GM23248 (cell line): ENCODE results near the gene CASP5. TPM values are rescaled to one million over a fixed set of nuclear protein-coding genes. Genes with fewer than 3 reads are reported as not detected.
"Not testable (repeated sequence)": the region's sequence is repeated elsewhere in the genome, so short reads cannot be mapped to it uniquely, and the experiment has no call there.

ENCODE experiments used
- DNase-seq: peaks from one replicate; pipeline ENCODE4 v3.0.0-alpha.2; 2015
- H2AFZ ChIP-seq: fragments of 200-600 bp; sonication (generic); 2 replicates; pipeline ENCODE4 v1.6.1; 2016; ENCODE audit warnings: antibody characterized with exemption
- H3F3A ChIP-seq: fragments of 200-600 bp; sonication (generic); 2 replicates; pipeline ENCODE4 v1.6.1; 2016; ENCODE audit warnings: mild to moderate bottlenecking, antibody characterized with exemption, mixed run types; ENCODE audit not compliant: insufficient read depth
- H3K27ac ChIP-seq: fragments of 200-600 bp; sonication (generic); 2 replicates; pipeline ENCODE4 v1.5.1; 2016; ENCODE audit warnings: mild to moderate bottlenecking
- H3K27me3 ChIP-seq: fragments of 200-600 bp; sonication (generic); replicated peaks from 2 replicates; pipeline ENCODE4 v1.6.1; 2016; ENCODE audit warnings: mild to moderate bottlenecking; ENCODE audit not compliant: insufficient read depth
- H3K36me3 ChIP-seq: fragments of 200-600 bp; sonication (generic); 2 replicates; pipeline ENCODE4 v1.6.1; 2016; ENCODE audit warnings: low read depth, mild to moderate bottlenecking
- H3K4me1 ChIP-seq: fragments of 200-600 bp; sonication (generic); 2 replicates; pipeline ENCODE4 v1.6.1; 2016; ENCODE audit warnings: mild to moderate bottlenecking; ENCODE audit not compliant: insufficient read depth
- H3K4me2 ChIP-seq: fragments of 200-600 bp; sonication (generic); one replicate; pipeline ENCODE4 v1.6.1; 2016; ENCODE audit warnings: mild to moderate bottlenecking; ENCODE audit not compliant: unreplicated experiment
- H3K4me3 ChIP-seq: fragments of 200-600 bp; sonication (generic); 2 replicates; pipeline ENCODE4 v1.5.1; 2016; ENCODE audit warnings: mild to moderate bottlenecking
- H3K79me2 ChIP-seq: fragments of 200-600 bp; sonication (generic); 2 replicates; pipeline ENCODE4 v1.6.1; 2016; ENCODE audit warnings: mild to moderate bottlenecking; ENCODE audit not compliant: insufficient read depth
- H3K9ac ChIP-seq: fragments of 200-600 bp; sonication (generic); 2 replicates; pipeline ENCODE4 v1.6.1; 2016; ENCODE audit warnings: mild to moderate bottlenecking
- H3K9me2 ChIP-seq: fragments of 200-600 bp; sonication (generic); 2 replicates; pipeline ENCODE4 v1.6.1; 2016; ENCODE audit warnings: mixed run types, mild to moderate bottlenecking, moderate library complexity; ENCODE audit not compliant: insufficient read depth
- H3K9me3 ChIP-seq: fragments of 200-600 bp; sonication (generic); one replicate; pipeline ENCODE4 v1.6.1; 2017; ENCODE audit warnings: low read depth
- H4K20me1 ChIP-seq: fragments of 200-600 bp; sonication (generic); 2 replicates; pipeline ENCODE4 v1.6.0; 2016; ENCODE audit not compliant: insufficient read depth
- EZH2 ChIP-seq: fragments of 200-600 bp; sonication (generic); IDR thresholded peaks from 2 replicates; pipeline ENCODE4 v1.6.1; 2018; ENCODE audit warnings: antibody characterized with exemption, mild to moderate bottlenecking; ENCODE audit not compliant: insufficient read depth, poor library complexity, severe bottlenecking
- EZH2phosphoT487 ChIP-seq: fragments of 200-600 bp; sonication (generic); IDR thresholded peaks from 2 replicates; pipeline ENCODE4 v1.6.1; 2018; ENCODE audit warnings: antibody characterized with exemption, moderate library complexity, mild to moderate bottlenecking, low read depth; ENCODE audit not compliant: insufficient read depth
- WGBS, 2 experiments: methylation state at CpG; one replicate each; pipeline ENCODE4 v1.1.6; 2015 to 2017; ENCODE audit warnings: low lambda C conversion rate in 2 of 2, low coverage in 1 of 2; ENCODE audit errors: missing lambda C conversion rate in 2 of 2; 5-methylcytosine and 5-hydroxymethylcytosine counted together
- in situ Hi-C: fragments of 300-500 bp; cut with MboI; formaldehyde crosslinking; loops from 2 replicates; pipeline ENCODE4 v1.15.0; 2020
- polyA plus RNA-seq: library from polyadenylated mRNA; unstranded; fragments of >200 nt; fragmentation: Nextera tagmentation; extraction: Ambion mirVana; gene quantifications from 2 replicates; pipeline ENCODE4 v1.2.1, GENCODE V29; 2016
- total RNA-seq: library from RNA; depleted of rRNA; stranded (reverse); fragments of >200 nt; shearing (Covaris generic); gene quantifications from 2 replicates; pipeline ENCODE4 v1.2.3, GENCODE V29; 2014; rRNA removed

Gene CASP5
- not detected in 2 replicates for total RNA-seq
- not detected in 2 replicates for polyA plus RNA-seq

GRCh38 chr11:105023003-105023402 is at the start of gene CASP5:
Gene CASP5 (minus strand): TSS chr11:105023168. CDS start chr11:105023136, 32 bp downstream.
- TF ChIP-seq EZH2phosphoT487 (no peak), EZH2 (no peak)
- Histone ChIP-seq H3F3A (no peaks in the 10 kb centered on the region), H3K4me2 (no peak within 1 kb of the TSS), H3K27me3 (no peaks in the 10 kb centered on the region), H4K20me1 (no peaks in the 10 kb centered on the region), H3K9me2 (no peaks in the 10 kb centered on the region), H3K9ac (no peak within 1 kb of the TSS), H2AFZ (no peak within 1 kb of the TSS), H3K36me3 (no peaks in the 10 kb centered on the region), H3K27ac (no peak within 1 kb of the TSS), H3K4me1 (no peaks in the 10 kb centered on the region), H3K9me3 (no peaks in the 10 kb centered on the region), H3K79me2 (no peaks in the 10 kb centered on the region), H3K4me3 (no peak within 1 kb of the TSS)
- in situ Hi-C loops: no loop called here
- no peak for DNase-seq

GRCh38 chr11:105072080-105072479 is 49.1 kb upstream of the CASP5 start:
- H3K4me2 ChIP-seq, H3K9ac ChIP-seq, H3K9me2 ChIP-seq, H4K20me1 ChIP-seq, H3F3A ChIP-seq, H3K27me3 ChIP-seq, H3K9me3 ChIP-seq, H3K27ac ChIP-seq, H3K79me2 ChIP-seq, H3K36me3 ChIP-seq, in situ Hi-C loops, H3K4me1 ChIP-seq, H3K4me3 ChIP-seq, DNase-seq, H2AFZ ChIP-seq: not testable (repeated sequence)
- WGBS, 2 experiments: 13 to 19% methylated on average over 1 to 2 of the region's 2 CpGs

- Histone ChIP-seq H3F3A (no peaks in the 10 kb centered on the region), H3K4me1 (no peaks in the 10 kb centered on the region), H3K4me2 (no peak overlapping the region), H3K9ac (no peak overlapping the region), H3K27ac (no peak overlapping the region), H2AFZ (no peak overlapping the region), H3K9me3 (no peaks in the 10 kb centered on the region), H3K79me2 (no peaks in the 10 kb centered on the region), H4K20me1 (no peaks in the 10 kb centered on the region), H3K27me3 (no peaks in the 10 kb centered on the region), H3K4me3 (no peak overlapping the region), H3K36me3 (no peaks in the 10 kb centered on the region), H3K9me2 (no peaks in the 10 kb centered on the region)
- no peak for DNase-seq
- WGBS, 2 experiments: 78 to 80% methylated on average over 4 of the region's 4 CpGs
- in situ Hi-C loops: no loop called here
- no peak for TF ChIP-seq EZH2
- no peak for TF ChIP-seq EZH2phosphoT487
Observed at GRCh38 chr11:105071089-105071732, 48.2 kb upstream of the CASP5 start.

GRCh38 chr11:105070306-105070705 is 47.3 kb upstream of the CASP5 start:
- TF ChIP-seq EZH2 (no peak), EZH2phosphoT487 (no peak)
- H3K4me3 ChIP-seq: no peak overlapping the region
- H3F3A ChIP-seq: no peaks in the 10 kb centered on the region
- H3K9me2 ChIP-seq: no peaks in the 10 kb centered on the region
- no peak for DNase-seq
- H3K36me3 ChIP-seq: no peaks in the 10 kb centered on the region
- no peaks in the 10 kb centered on the region for H4K20me1 ChIP-seq
- H3K9ac ChIP-seq: no peak overlapping the region
- no peak overlapping the region for H3K27ac ChIP-seq
- H2AFZ ChIP-seq: no peak overlapping the region
- no peak overlapping the region for H3K4me2 ChIP-seq
- H3K9me3 ChIP-seq: no peaks in the 10 kb centered on the region
- in situ Hi-C loops: no loop called here
- H3K27me3 ChIP-seq: no peaks in the 10 kb centered on the region
- no peaks in the 10 kb centered on the region for H3K79me2 ChIP-seq
- WGBS, 2 experiments: 84 to 89% methylated on average over 4 of the region's 4 CpGs
- no peaks in the 10 kb centered on the region for H3K4me1 ChIP-seq

- in situ Hi-C loops, H3K9me3 ChIP-seq, H3K36me3 ChIP-seq, H3K27ac ChIP-seq, H3K27me3 ChIP-seq, H3K9ac ChIP-seq, H3K4me3 ChIP-seq, H3K79me2 ChIP-seq, H3K4me1 ChIP-seq, H2AFZ ChIP-seq, H3F3A ChIP-seq, H4K20me1 ChIP-seq, DNase-seq, H3K9me2 ChIP-seq, H3K4me2 ChIP-seq: not testable (repeated sequence)
- WGBS, 2 experiments: 0 to 47% methylated on average over 1 to 2 of the region's 2 CpGs
Observed at GRCh38 chr11:105069749-105070148, 46.8 kb upstream of the CASP5 start.

GRCh38 chr11:105063245-105063941 is 40.4 kb upstream of the CASP5 start:
- DNase-seq, H3K9me2 ChIP-seq, H3K36me3 ChIP-seq, H3K9ac ChIP-seq, H3K27ac ChIP-seq, H3K27me3 ChIP-seq, H4K20me1 ChIP-seq, H3K4me3 ChIP-seq, H3K4me1 ChIP-seq, in situ Hi-C loops, H3F3A ChIP-seq, H3K9me3 ChIP-seq, H3K4me2 ChIP-seq, H3K79me2 ChIP-seq: not testable (repeated sequence)
- 28 to 29% methylated on average over 9 of the region's 9 CpGs for WGBS, 2 experiments
- peak overlapping the region; percentile 57 for H2AFZ ChIP-seq
